Colonic mucosa (tissue), 4 donors: ENCODE measurements around the gene C6. TPM values are rescaled to one million over a fixed set of nuclear protein-coding genes. Genes with fewer than 3 reads are reported as not detected.

Source experiments
- DNase-seq: peaks from one replicate; pipeline ENCODE4 v3.0.0-alpha.2; 2020
- H3K27ac ChIP-seq: fragments of 200-600 bp; one replicate; pipeline ENCODE4 v1.8.0; 2021
- H3K27me3 ChIP-seq: fragments of 200-600 bp; one replicate; pipeline ENCODE4 v1.8.0; 2021
- H3K36me3 ChIP-seq: fragments of 200-600 bp; one replicate; pipeline ENCODE4 v1.8.0; 2021
- H3K4me1 ChIP-seq: fragments of 200-600 bp; one replicate; pipeline ENCODE4 v1.8.0; 2021; ENCODE audit warnings: mild to moderate bottlenecking
- H3K4me3 ChIP-seq: fragments of 200-600 bp; one replicate; pipeline ENCODE4 v1.8.0; 2021
- H3K9ac ChIP-seq, 2 donors: one replicate each; pipeline ENCODE4 v1.7.0; 2013; ENCODE audit warnings: control low read depth in 2 of 2, low read depth in 2 of 2, low read length in 2 of 2
- H3K9me3 ChIP-seq: fragments of 200-600 bp; one replicate; pipeline ENCODE4 v1.8.0; 2021
- intact Hi-C: fragments of 100-400 bp; cut with DNase I; formaldehyde crosslinking; loops from one replicate; pipeline ENCODE4 v1.14.1; 2022
- total RNA-seq, 2 donors: library from RNA; stranded (reverse); fragmentation: NEBNext Ultra II Directional in 1 of 2; extraction: Animal tissue kit (Norgen Biotek cat#: 25700) in 1 of 2; gene quantifications; one replicate each; pipeline ENCODE4 v1.2.1, GENCODE V29; 2021
- TF ChIP-seq, protein P1 (sequence below): fragments of 200-600 bp; IDR thresholded peaks from one replicate; pipeline ENCODE4 v1.8.0; 2022; ENCODE audit warnings: antibody characterized with exemption, mild to moderate bottlenecking
- donor health status: healthy.
- donor health status: DM: no; HTN: no; CAD: no.
- donor health status: DM: no; HTN: no; CAD: no.

Gene C6
- total RNA-seq, 2 donors from 2014 or later, result 1.1 to 1.4 TPM

DNA sequence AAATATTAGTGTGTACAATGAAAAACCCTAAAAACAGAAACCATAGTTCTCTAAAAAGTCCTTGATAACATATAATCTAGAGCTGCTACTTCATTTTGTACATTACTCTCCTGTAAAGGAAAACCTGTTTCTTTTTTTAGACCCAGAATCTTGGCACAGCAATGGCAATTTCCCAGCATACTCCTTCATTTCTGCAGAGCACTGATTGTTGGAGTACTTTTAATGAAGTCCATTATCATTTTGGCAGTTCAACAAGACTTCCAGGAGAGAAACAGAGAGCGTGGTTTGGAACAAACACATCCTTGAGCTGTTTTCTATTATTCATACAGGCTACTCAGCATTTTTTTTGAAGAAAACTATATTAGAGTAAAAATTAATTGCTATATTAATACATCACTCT lies 119.5 kb downstream of the C6 start:
- no peak overlapping the region for H3K4me3 ChIP-seq
- no peaks in the 10 kb centered on the region for H3K36me3 ChIP-seq
- no peak overlapping the region for H3K9ac ChIP-seq
- no peak overlapping the region for H3K27ac ChIP-seq
- H3K9me3 ChIP-seq, result no peaks in the 10 kb centered on the region
- no peak for DNase-seq
- intact Hi-C loops, result no loop called here
- H3K4me1 ChIP-seq, result no peaks in the 10 kb centered on the region
- H3K27me3 ChIP-seq, result no peaks in the 10 kb centered on the region
- TF ChIP-seq, protein P1, sequence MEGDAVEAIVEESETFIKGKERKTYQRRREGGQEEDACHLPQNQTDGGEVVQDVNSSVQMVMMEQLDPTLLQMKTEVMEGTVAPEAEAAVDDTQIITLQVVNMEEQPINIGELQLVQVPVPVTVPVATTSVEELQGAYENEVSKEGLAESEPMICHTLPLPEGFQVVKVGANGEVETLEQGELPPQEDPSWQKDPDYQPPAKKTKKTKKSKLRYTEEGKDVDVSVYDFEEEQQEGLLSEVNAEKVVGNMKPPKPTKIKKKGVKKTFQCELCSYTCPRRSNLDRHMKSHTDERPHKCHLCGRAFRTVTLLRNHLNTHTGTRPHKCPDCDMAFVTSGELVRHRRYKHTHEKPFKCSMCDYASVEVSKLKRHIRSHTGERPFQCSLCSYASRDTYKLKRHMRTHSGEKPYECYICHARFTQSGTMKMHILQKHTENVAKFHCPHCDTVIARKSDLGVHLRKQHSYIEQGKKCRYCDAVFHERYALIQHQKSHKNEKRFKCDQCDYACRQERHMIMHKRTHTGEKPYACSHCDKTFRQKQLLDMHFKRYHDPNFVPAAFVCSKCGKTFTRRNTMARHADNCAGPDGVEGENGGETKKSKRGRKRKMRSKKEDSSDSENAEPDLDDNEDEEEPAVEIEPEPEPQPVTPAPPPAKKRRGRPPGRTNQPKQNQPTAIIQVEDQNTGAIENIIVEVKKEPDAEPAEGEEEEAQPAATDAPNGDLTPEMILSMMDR, result no peak

Other genes starting within 250 kb of the C6 start
- not detected for gene MROH2B, start 142.2 kb downstream of the C6 start, total RNA-seq